Gastroesophageal sphincter (tissue), 3 donors: ENCODE results near the gene C9orf85.

Experiments used
- CTCF ChIP-seq, 4 experiments: fragments of 200-600 bp in 2 of 4; fragments of 450-650 bp in 2 of 4; sonication (generic) in 1 of 4; IDR thresholded peaks; one replicate each; pipeline ENCODE4 v1.5.1; 2017 to 2019; ENCODE audit warnings: antibody characterized with exemption in 4 of 4, mild to moderate bottlenecking in 2 of 4, moderate library complexity in 2 of 4
- EP300 ChIP-seq: sonication (generic); formaldehyde crosslinking; IDR thresholded peaks from one replicate; pipeline ENCODE4 v1.6.1; 2017; ENCODE audit warnings: antibody characterized with exemption, mild to moderate bottlenecking
- POLR2A ChIP-seq, 2 donors: fragments of 450-650 bp; IDR thresholded peaks; one replicate each; pipeline ENCODE4 v1.6.1; 2017; ENCODE audit warnings: antibody characterized with exemption in 2 of 2, mild to moderate bottlenecking in 2 of 2, moderate library complexity in 1 of 2
- POLR2AphosphoS5 ChIP-seq: sonication (generic); formaldehyde crosslinking; IDR thresholded peaks from one replicate; pipeline ENCODE4 v1.6.1; 2017; ENCODE audit warnings: antibody characterized with exemption

- no peak for TF ChIP-seq CTCF (IDR thresholded peaks at IDR 0.05)
- no peak for TF ChIP-seq POLR2A (IDR thresholded peaks at IDR 0.05)
- TF ChIP-seq POLR2AphosphoS5: no peak
- no peak for TF ChIP-seq EP300
These were observed 24.9 kb upstream of the C9orf85 start for GRCh38 chr9:71886541-71886940.
